Loucy (cell line): ENCODE measurements around the gene ADCY2.

ENCODE experiments used
- H2AFZ ChIP-seq: fragments of 200-600 bp; sonication (generic); 2 replicates; pipeline ENCODE4 v1.6.0; 2016; ENCODE audit warnings: antibody characterized with exemption, mild to moderate bottlenecking, low read length, moderate library complexity
- H3F3A ChIP-seq: fragments of 200-600 bp; 2 replicates; pipeline ENCODE4 v1.6.0; 2016; ENCODE audit warnings: antibody characterized with exemption, low read depth, mild to moderate bottlenecking
- H3K27me3 ChIP-seq: fragments of 200-600 bp; sonication (generic); 2 replicates; pipeline ENCODE4 v1.6.1; 2014; ENCODE audit warnings: low read length, mild to moderate bottlenecking; ENCODE audit not compliant: insufficient read depth, poor library complexity, severe bottlenecking
- H3K36me3 ChIP-seq: fragments of 200-600 bp; sonication (generic); 2 replicates; pipeline ENCODE4 v1.6.1; 2016; ENCODE audit warnings: low read length; ENCODE audit not compliant: insufficient read depth
- H3K4me1 ChIP-seq: fragments of 200-600 bp; sonication (generic); 2 replicates; pipeline ENCODE4 v1.5.1; 2014; ENCODE audit warnings: low read length, mild to moderate bottlenecking; ENCODE audit not compliant: insufficient read depth, poor library complexity, severe bottlenecking
- H3K4me2 ChIP-seq: fragments of 200-600 bp; sonication (generic); 2 replicates; pipeline ENCODE4 v1.6.0; 2014; ENCODE audit warnings: antibody characterized with exemption, low read length, low read depth, mild to moderate bottlenecking; ENCODE audit not compliant: poor library complexity, severe bottlenecking
- H3K4me3 ChIP-seq: fragments of 200-600 bp; sonication (generic); 2 replicates; pipeline ENCODE4 v1.5.1; 2014; ENCODE audit warnings: low read length, mild to moderate bottlenecking, mixed read lengths; ENCODE audit not compliant: poor library complexity, severe bottlenecking
- H3K79me2 ChIP-seq: fragments of 200-600 bp; sonication (generic); 2 replicates; pipeline ENCODE4 v1.6.1; 2014; ENCODE audit warnings: low read length; ENCODE audit not compliant: insufficient read depth
- H3K9ac ChIP-seq: fragments of 200-600 bp; sonication (generic); 2 replicates; pipeline ENCODE4 v1.6.0; 2014; ENCODE audit warnings: mild to moderate bottlenecking, low read depth, low read length, moderate library complexity; ENCODE audit not compliant: poor library complexity, severe bottlenecking
- H3K9me2 ChIP-seq: fragments of 200-600 bp; sonication (generic); replicated peaks from 2 replicates; pipeline ENCODE4 v1.6.1; 2016; ENCODE audit warnings: low read depth, low read length, mixed read lengths
- H3K9me3 ChIP-seq: fragments of 200-600 bp; sonication (generic); 2 replicates; pipeline ENCODE4 v1.6.1; 2014; ENCODE audit warnings: mild to moderate bottlenecking, antibody characterized with exemption, low read length, low read depth; ENCODE audit not compliant: insufficient read depth
- H4K20me1 ChIP-seq: fragments of 200-600 bp; sonication (generic); 2 replicates; pipeline ENCODE4 v1.6.0; 2014; ENCODE audit warnings: antibody characterized with exemption, low read length, mild to moderate bottlenecking; ENCODE audit not compliant: insufficient read depth, poor library complexity, severe bottlenecking
- EZH2phosphoT487 ChIP-seq: fragments of 200-600 bp; IDR thresholded peaks from 2 replicates; pipeline ENCODE4 v1.6.1; 2018; ENCODE audit warnings: antibody characterized with exemption, mild to moderate bottlenecking, moderate library complexity, borderline replicate concordance
- TF ChIP-seq, protein P1 (sequence below): fragments of 200-600 bp; sonication (generic); conservative IDR thresholded peaks from 2 replicates; pipeline ENCODE4 v1.5.1; 2014; ENCODE audit warnings: mild to moderate bottlenecking, antibody characterized with exemption, low read length

Gene ADCY2

DNA sequence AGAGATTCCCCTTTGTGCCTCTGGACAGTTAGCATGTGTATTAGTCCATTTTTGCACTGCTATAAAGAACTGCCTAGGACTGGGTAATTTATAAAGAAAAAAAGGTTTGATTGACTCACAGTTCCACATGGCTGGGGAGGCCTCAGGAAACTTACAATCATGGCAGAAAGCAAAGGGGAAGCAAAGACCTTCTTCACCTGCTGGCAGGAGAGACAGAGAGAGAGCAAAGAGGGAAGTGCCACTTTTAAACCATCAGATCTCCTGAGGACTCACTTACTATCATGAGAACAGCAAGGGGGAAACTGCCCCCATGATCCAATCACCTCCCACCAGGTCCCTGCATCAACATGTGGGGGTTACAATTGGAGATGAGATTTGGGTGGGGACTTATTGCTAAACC is 449.0 kb downstream of the ADCY2 start:
- Histone ChIP-seq H3K79me2 (no peaks in the 10 kb centered on the region), H3K9me3 (no peaks in the 10 kb centered on the region), H3K9ac (no peak overlapping the region), H3F3A (no peaks in the 10 kb centered on the region), H3K4me3 (no peak overlapping the region), H3K4me2 (no peak overlapping the region), H3K4me1 (no peaks in the 10 kb centered on the region), H3K27me3 (no peaks in the 10 kb centered on the region), H4K20me1 (no peaks in the 10 kb centered on the region), H3K9me2 (no peaks in the 10 kb centered on the region), H3K36me3 (no peaks in the 10 kb centered on the region), H2AFZ (peak overlapping the region; percentile 38; the same call in 1 of the 2 replicates)
- TF ChIP-seq, protein P1, sequence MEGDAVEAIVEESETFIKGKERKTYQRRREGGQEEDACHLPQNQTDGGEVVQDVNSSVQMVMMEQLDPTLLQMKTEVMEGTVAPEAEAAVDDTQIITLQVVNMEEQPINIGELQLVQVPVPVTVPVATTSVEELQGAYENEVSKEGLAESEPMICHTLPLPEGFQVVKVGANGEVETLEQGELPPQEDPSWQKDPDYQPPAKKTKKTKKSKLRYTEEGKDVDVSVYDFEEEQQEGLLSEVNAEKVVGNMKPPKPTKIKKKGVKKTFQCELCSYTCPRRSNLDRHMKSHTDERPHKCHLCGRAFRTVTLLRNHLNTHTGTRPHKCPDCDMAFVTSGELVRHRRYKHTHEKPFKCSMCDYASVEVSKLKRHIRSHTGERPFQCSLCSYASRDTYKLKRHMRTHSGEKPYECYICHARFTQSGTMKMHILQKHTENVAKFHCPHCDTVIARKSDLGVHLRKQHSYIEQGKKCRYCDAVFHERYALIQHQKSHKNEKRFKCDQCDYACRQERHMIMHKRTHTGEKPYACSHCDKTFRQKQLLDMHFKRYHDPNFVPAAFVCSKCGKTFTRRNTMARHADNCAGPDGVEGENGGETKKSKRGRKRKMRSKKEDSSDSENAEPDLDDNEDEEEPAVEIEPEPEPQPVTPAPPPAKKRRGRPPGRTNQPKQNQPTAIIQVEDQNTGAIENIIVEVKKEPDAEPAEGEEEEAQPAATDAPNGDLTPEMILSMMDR, result no peak
- TF ChIP-seq EZH2phosphoT487, result no peak

- H3K79me2 ChIP-seq, result no peaks in the 10 kb centered on the region
- no peak overlapping the region for H3K4me3 ChIP-seq
- H3K9me2 ChIP-seq, result no peaks in the 10 kb centered on the region
- H3K36me3 ChIP-seq, result no peaks in the 10 kb centered on the region
- H3K9me3 ChIP-seq, result no peaks in the 10 kb centered on the region
- no peaks in the 10 kb centered on the region for H4K20me1 ChIP-seq
- no peaks in the 10 kb centered on the region for H3K4me1 ChIP-seq
- peak overlapping the region; percentile 19 for H3K4me2 ChIP-seq
- H3K9ac ChIP-seq, result no peak overlapping the region
- H3K27me3 ChIP-seq, result no peaks in the 10 kb centered on the region
- TF ChIP-seq, protein P1, result no peak
- no peak for TF ChIP-seq EZH2phosphoT487
- H2AFZ ChIP-seq, result peak overlapping the region; percentile 38; the same call in 1 of the 2 replicates
- H3F3A ChIP-seq, result no peaks in the 10 kb centered on the region
Observed at GRCh38 chr5:7845557-7845956, 449.6 kb downstream of the ADCY2 start.

DNA sequence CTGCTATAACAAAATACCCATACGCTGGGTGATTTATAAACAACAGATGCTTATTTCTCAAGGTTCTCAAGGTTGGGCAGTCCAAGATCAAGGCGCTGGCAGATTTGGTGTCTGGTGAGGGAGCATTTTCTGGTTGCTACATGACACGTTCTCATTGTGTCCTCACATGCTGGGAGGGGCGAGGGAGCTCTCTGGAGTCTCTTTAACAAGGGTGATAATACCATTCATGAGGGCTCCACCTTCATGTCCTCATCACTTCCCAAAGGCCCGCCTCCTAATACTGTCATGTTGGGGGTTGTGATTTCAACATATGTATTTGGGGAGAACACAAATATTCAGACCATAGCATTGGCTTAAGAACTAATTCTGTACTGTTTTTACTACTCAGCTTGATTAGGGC is 450.4 kb downstream of the ADCY2 start:
- Histone ChIP-seq H3F3A (no peaks in the 10 kb centered on the region), H3K9me3 (no peaks in the 10 kb centered on the region), H3K36me3 (no peaks in the 10 kb centered on the region), H3K4me3 (no peak overlapping the region), H3K9me2 (no peaks in the 10 kb centered on the region), H3K79me2 (no peaks in the 10 kb centered on the region), H3K9ac (no peak overlapping the region), H3K27me3 (no peaks in the 10 kb centered on the region), H2AFZ (no peak overlapping the region), H4K20me1 (no peaks in the 10 kb centered on the region), H3K4me1 (no peaks in the 10 kb centered on the region), H3K4me2 (no peak overlapping the region)
- TF ChIP-seq EZH2phosphoT487, result no peak
- TF ChIP-seq, protein P1, result no peak
